ENCODE results near the gene PRPF18. TPM values are rescaled to one million over a fixed set of nuclear protein-coding genes. Genes with fewer than 3 reads are reported as not detected.

PRPF18 gene
- total and polyA plus RNA-seq, 2 donors (not counting 1 experiment from before 2014, with no cell fraction given): 28.8 to 30.1 TPM

GRCh38 chr10:13613519-13613918 is 26.8 kb downstream of the PRPF18 start:
- Histone ChIP-seq H3K27me3 (ENCODE audit: control insufficient read depth, insufficient read depth, low read length) (no peaks in the 10 kb centered on the region), H3K9me3 (ENCODE audit: control insufficient read depth, insufficient read depth, low read depth, low read length) (no peaks in the 10 kb centered on the region), H3K9ac (ENCODE audit: insufficient read depth, low read length) (no peak overlapping the region), H3K79me2 (ENCODE audit: control insufficient read depth, insufficient read depth, low read length) (no peaks in the 10 kb centered on the region), H2AFZ (ENCODE audit: low read length) (no peak overlapping the region), H3K27ac (ENCODE audit: insufficient read depth, low read length) (no peak overlapping the region), H3K4me2 (ENCODE audit: extremely low read depth, insufficient read depth, low read length) (no peak overlapping the region), H3K36me3 (ENCODE audit: control insufficient read depth, insufficient read depth, low read length) (peaks cover 4% of the 10 kb centered on the region), H3K4me3 (replicated peaks in 1 of 4; ENCODE audit: control extremely low read depth in 1 of 4, insufficient read depth in 1 of 4, low read depth in 3 of 4, low read length in 4 of 4) (no peak overlapping the region), H3K4me1 (ENCODE audit: control insufficient read depth, extremely low read depth, insufficient read depth, low read length) (peaks cover 11% of the 10 kb centered on the region), H4K20me1 (ENCODE audit: control insufficient read depth, extremely low read depth, insufficient read depth, low read length) (peaks cover 2% of the 10 kb centered on the region)
- TF ChIP-seq EZH2 (IDR thresholded peaks at IDR 0.05; ENCODE audit: low read length, missing control alignments) (no peak), CTCF (conservative IDR thresholded peaks at IDR 0.05 in 1 of 2, IDR thresholded peaks at IDR 0.05 in 1 of 2; ENCODE audit: low read depth in 1 of 2, low read length in 2 of 2) (peak; percentile 53 to 60)
- peak; percentile 53 to 79 for DNase-seq (ENCODE audit: low read depth in 2 of 2)

- Histone ChIP-seq H3K4me2 (ENCODE audit: extremely low read depth, insufficient read depth, low read length) (no peak overlapping the region), H2AFZ (ENCODE audit: low read length) (no peak overlapping the region), H3K36me3 (ENCODE audit: control insufficient read depth, insufficient read depth, low read length) (peaks cover 4% of the 10 kb centered on the region), H3K4me3 (replicated peaks in 1 of 4; ENCODE audit: control extremely low read depth in 1 of 4, insufficient read depth in 1 of 4, low read depth in 3 of 4, low read length in 4 of 4) (no peak overlapping the region), H3K27ac (ENCODE audit: insufficient read depth, low read length) (peak overlapping the region; percentile 70), H3K9me3 (ENCODE audit: control insufficient read depth, insufficient read depth, low read depth, low read length) (no peaks in the 10 kb centered on the region), H4K20me1 (ENCODE audit: control insufficient read depth, extremely low read depth, insufficient read depth, low read length) (no peaks in the 10 kb centered on the region), H3K9ac (ENCODE audit: insufficient read depth, low read length) (no peak overlapping the region), H3K4me1 (ENCODE audit: control insufficient read depth, extremely low read depth, insufficient read depth, low read length) (peaks cover 11% of the 10 kb centered on the region), H3K79me2 (ENCODE audit: control insufficient read depth, insufficient read depth, low read length) (no peaks in the 10 kb centered on the region), H3K27me3 (ENCODE audit: control insufficient read depth, insufficient read depth, low read length) (no peaks in the 10 kb centered on the region)
- TF ChIP-seq EZH2 (IDR thresholded peaks at IDR 0.05; ENCODE audit: low read length, missing control alignments) (no peak), CTCF (conservative IDR thresholded peaks at IDR 0.05 in 1 of 2, IDR thresholded peaks at IDR 0.05 in 1 of 2; ENCODE audit: low read depth in 1 of 2, low read length in 2 of 2) (peak in 1 of 2 donors; percentile 20)
- DNase-seq (ENCODE audit: low read depth in 2 of 2): peak; percentile 61 to 90
Measured at GRCh38 chr10:13614530-13615332, 28.0 kb downstream of the PRPF18 start.

- no peak for TF ChIP-seq EZH2 (IDR thresholded peaks at IDR 0.05; ENCODE audit: low read length, missing control alignments)
- no peak for TF ChIP-seq CTCF (conservative IDR thresholded peaks at IDR 0.05 in 1 of 2, IDR thresholded peaks at IDR 0.05 in 1 of 2; ENCODE audit: low read depth in 1 of 2, low read length in 2 of 2)
- DNase-seq (ENCODE audit: low read depth in 2 of 2): peak in 1 of 2 donors; percentile 62
- peaks cover 11% of the 10 kb centered on the region for H3K4me1 ChIP-seq (ENCODE audit: control insufficient read depth, extremely low read depth, insufficient read depth, low read length)
- H3K27ac ChIP-seq (ENCODE audit: insufficient read depth, low read length): peak overlapping the region; percentile 70
- no peak overlapping the region for H3K9ac ChIP-seq (ENCODE audit: insufficient read depth, low read length)
- no peak overlapping the region for H3K4me2 ChIP-seq (ENCODE audit: extremely low read depth, insufficient read depth, low read length)
- peaks cover 1% of the 10 kb centered on the region for H3K36me3 ChIP-seq (ENCODE audit: control insufficient read depth, insufficient read depth, low read length)
- no peak overlapping the region for H2AFZ ChIP-seq (ENCODE audit: low read length)
- no peaks in the 10 kb centered on the region for H3K79me2 ChIP-seq (ENCODE audit: control insufficient read depth, insufficient read depth, low read length)
- H3K9me3 ChIP-seq (ENCODE audit: control insufficient read depth, insufficient read depth, low read depth, low read length): no peaks in the 10 kb centered on the region
- no peaks in the 10 kb centered on the region for H4K20me1 ChIP-seq (ENCODE audit: control insufficient read depth, extremely low read depth, insufficient read depth, low read length)
- no peaks in the 10 kb centered on the region for H3K27me3 ChIP-seq (ENCODE audit: control insufficient read depth, insufficient read depth, low read length)
- H3K4me3 ChIP-seq (replicated peaks in 1 of 4; ENCODE audit: control extremely low read depth in 1 of 4, insufficient read depth in 1 of 4, low read depth in 3 of 4, low read length in 4 of 4): no peak overlapping the region
Measured at GRCh38 chr10:13615650-13616300, 29.0 kb downstream of the PRPF18 start.

Measured in fibroblast of lung (primary cell).